ENCODE data around the gene PPP2R5E.

- TF ChIP-seq CTCF (conservative IDR thresholded peaks at IDR 0.05 in 1 of 2, IDR thresholded peaks at IDR 0.05 in 1 of 2; ENCODE audit: extremely low read depth in 1 of 2, insufficient read depth in 1 of 2, low read depth in 1 of 2, low read length in 2 of 2) = no peak
- no peak for TF ChIP-seq EZH2 (IDR thresholded peaks at IDR 0.05; ENCODE audit: borderline replicate concordance, low read length)
Observed at GRCh38 chr14:63322897-63323573, 220.1 kb downstream of the PPP2R5E start.
